Naive thymus-derived CD4-positive, alpha-beta T cell (primary cell): ENCODE measurements around the gene ALG1L2. TPM values are rescaled to one million over a fixed set of nuclear protein-coding genes. Genes with fewer than 3 reads are reported as not detected.
"Not testable (repeated sequence)": the region's sequence is repeated elsewhere in the genome, so short reads cannot be mapped to it uniquely, and the experiment has no call there.

Experiments used
- ATAC-seq: fragments of 150-1000 bp; cut with Tn5 transposase; 2 replicates; pipeline ENCODE4 v1.10.0; 2021; ENCODE audit warnings: mild to moderate bottlenecking, moderate library complexity
- CTCF ChIA-PET: fragments of 350-600 bp; sonication (Branson Sonifier 250); formaldehyde crosslinking; loops from one replicate; lab custom pipeline; 2021; ENCODE audit warnings: antibody characterized with exemption; lab: Charles Lee
- POLR2A ChIA-PET: fragments of 350-600 bp; sonication (Branson Sonifier 250); formaldehyde crosslinking; loops from one replicate; lab custom pipeline; 2021; ENCODE audit warnings: antibody characterized with exemption, inconsistent platforms; lab: Charles Lee
- DNase-seq, 9 donors: peaks; one replicate each; pipeline versions ENCODE4 v3.0.0 to v3.0.0-alpha.2; 2020 to 2022; ENCODE audit warnings: mixed read lengths in 1 of 9
- H3K27ac ChIP-seq: one replicate; pipeline ENCODE4 v1.7.0; 2013; ENCODE audit warnings: mild to moderate bottlenecking, low read depth, low read length, moderate library complexity
- H3K27me3 ChIP-seq, 2 donors: one replicate each; pipeline ENCODE4 v1.7.0; 2013; ENCODE audit warnings: low read length in 2 of 2, mild to moderate bottlenecking in 2 of 2, moderate library complexity in 2 of 2; ENCODE audit not compliant: control insufficient read depth in 2 of 2, insufficient read depth in 2 of 2
- H3K36me3 ChIP-seq, 3 experiments: 1 replicate in 2 of 3; 2 replicates in 1 of 3; pipeline ENCODE4 v1.7.0; 2013; ENCODE audit warnings: low read length in 3 of 3, mild to moderate bottlenecking in 3 of 3, moderate library complexity in 1 of 3; ENCODE audit not compliant: insufficient read depth in 3 of 3, control insufficient read depth in 2 of 3
- H3K4me1 ChIP-seq, 2 donors: one replicate each; pipeline ENCODE4 v1.7.0; 2013; ENCODE audit warnings: low read length in 2 of 2, mild to moderate bottlenecking in 2 of 2, moderate library complexity in 1 of 2; ENCODE audit not compliant: control insufficient read depth in 2 of 2, insufficient read depth in 2 of 2
- H3K4me3 ChIP-seq: 2 replicates; pipeline ENCODE4 v1.7.0; 2013; ENCODE audit warnings: mild to moderate bottlenecking, low read length
- H3K9me3 ChIP-seq, 3 experiments: 1 replicate in 2 of 3; 2 replicates in 1 of 3; pipeline ENCODE4 v1.7.0; 2013; ENCODE audit warnings: low read length in 3 of 3; ENCODE audit not compliant: control insufficient read depth in 2 of 3
- H3K27ac Mint-ChIP-seq, 9 donors: one replicate each; pipeline ENCODE4 v1.8.0; 2020 to 2022; ENCODE audit warnings: mixed read lengths in 9 of 9, mild to moderate bottlenecking in 8 of 9, moderate library complexity in 5 of 9, inconsistent platforms in 2 of 9
- H3K27me3 Mint-ChIP-seq, 5 donors: one replicate each; pipeline ENCODE4 v1.8.0; 2021 to 2022; ENCODE audit warnings: mixed read lengths in 5 of 5, mild to moderate bottlenecking in 1 of 5
- H3K36me3 Mint-ChIP-seq, 5 donors: one replicate each; pipeline ENCODE4 v1.8.0; 2020 to 2022; ENCODE audit warnings: mixed read lengths in 5 of 5, mild to moderate bottlenecking in 3 of 5, inconsistent platforms in 1 of 5
- H3K4me1 Mint-ChIP-seq, 7 donors: one replicate each; pipeline ENCODE4 v1.8.0; 2020 to 2022; ENCODE audit warnings: mixed read lengths in 7 of 7, mild to moderate bottlenecking in 3 of 7, inconsistent platforms in 1 of 7
- H3K4me3 Mint-ChIP-seq, 10 donors: one replicate each; pipeline ENCODE4 v1.8.0; 2020 to 2022; ENCODE audit warnings: mild to moderate bottlenecking in 10 of 10, mixed read lengths in 10 of 10, moderate library complexity in 6 of 10, inconsistent platforms in 2 of 10
- H3K9me3 Mint-ChIP-seq, 11 donors: one replicate each; pipeline ENCODE4 v1.8.0; 2020 to 2022; ENCODE audit warnings: mixed read lengths in 11 of 11, mild to moderate bottlenecking in 4 of 11, inconsistent platforms in 1 of 11, moderate library complexity in 1 of 11
- intact Hi-C, 2 donors: fragments of 100-400 bp; cut with micrococcal nuclease; formaldehyde crosslinking; loops; one replicate each; pipeline ENCODE4 v1.15.1; 2023
- polyA plus RNA-seq, 2 donors: library from polyadenylated mRNA; unstranded; fragments of 300-500 nt; fragmentation: Illumina TruSeq; gene quantifications; one replicate each; pipeline ENCODE4 v1.2.3, GENCODE V29; 2021
- total RNA-seq, 6 experiments: library from RNA in 5 of 6; stranded (reverse) in 5 of 6; gene quantifications; 1 replicate in 5 of 6; 2 replicates in 1 of 6; pipeline ENCODE4 v1.2.3 and lab custom pipeline; 2021 to 2026

Gene ALG1L2
- total and polyA plus RNA-seq, 7 experiments from 2014 or later: 0.90 to 2.0 (median 1.6) TPM; not detected in 3

DNA sequence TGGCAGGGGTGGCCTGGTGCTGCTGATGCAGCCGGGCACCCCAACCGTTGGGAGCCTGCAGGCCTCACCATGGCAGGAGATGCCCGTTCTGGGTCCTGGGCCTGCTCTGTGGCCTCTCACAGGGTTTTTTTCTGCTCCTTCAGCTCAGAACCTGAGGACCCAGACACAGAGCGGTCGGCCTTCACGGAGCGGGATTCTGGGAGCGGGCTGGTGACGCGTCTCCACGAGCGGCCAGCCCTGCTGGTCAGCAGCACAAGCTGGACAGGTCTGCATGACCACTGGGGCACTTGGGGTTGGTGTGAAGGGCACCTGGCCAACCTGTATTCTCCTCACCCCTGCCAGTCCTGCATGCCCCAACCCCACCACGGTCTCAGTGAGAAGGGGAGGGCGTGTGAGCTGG, 10.3 kb downstream of the ALG1L2 start:
- H3K36me3 Mint-ChIP-seq: peaks cover 0 to 1% (median 0%) of the 10 kb centered on the region in 5 donors
- ChIA-PET CTCF (no interaction called here), POLR2A (no interaction called here)
- H3K27me3 Mint-ChIP-seq: no peaks in the 10 kb centered on the region
- no peak overlapping the region for H3K4me3 ChIP-seq
- H3K27ac Mint-ChIP-seq: no peak overlapping the region
- H3K9me3 ChIP-seq: no peaks in the 10 kb centered on the region
- H3K4me3 Mint-ChIP-seq: no peak overlapping the region
- ATAC-seq (no peak), DNase-seq (no peak)
- no peak overlapping the region for H3K27ac ChIP-seq
- H3K9me3 Mint-ChIP-seq: peaks cover 0 to 2% (median 0%) of the 10 kb centered on the region in 11 donors
- H3K4me1 Mint-ChIP-seq: peaks cover 0 to 23% (median 18%) of the 10 kb centered on the region in 7 donors
- peaks cover 0 to 3% of the 10 kb centered on the region in 2 donors for H3K4me1 ChIP-seq
- intact Hi-C loops: loop anchor here in 1 of 2 donors (5.0 kb wide), 1 partner anchor 60 kb away; no protein-coding TSS in a partner anchor
- H3K36me3 ChIP-seq: no peaks in the 10 kb centered on the region
- no peaks in the 10 kb centered on the region for H3K27me3 ChIP-seq

DNA sequence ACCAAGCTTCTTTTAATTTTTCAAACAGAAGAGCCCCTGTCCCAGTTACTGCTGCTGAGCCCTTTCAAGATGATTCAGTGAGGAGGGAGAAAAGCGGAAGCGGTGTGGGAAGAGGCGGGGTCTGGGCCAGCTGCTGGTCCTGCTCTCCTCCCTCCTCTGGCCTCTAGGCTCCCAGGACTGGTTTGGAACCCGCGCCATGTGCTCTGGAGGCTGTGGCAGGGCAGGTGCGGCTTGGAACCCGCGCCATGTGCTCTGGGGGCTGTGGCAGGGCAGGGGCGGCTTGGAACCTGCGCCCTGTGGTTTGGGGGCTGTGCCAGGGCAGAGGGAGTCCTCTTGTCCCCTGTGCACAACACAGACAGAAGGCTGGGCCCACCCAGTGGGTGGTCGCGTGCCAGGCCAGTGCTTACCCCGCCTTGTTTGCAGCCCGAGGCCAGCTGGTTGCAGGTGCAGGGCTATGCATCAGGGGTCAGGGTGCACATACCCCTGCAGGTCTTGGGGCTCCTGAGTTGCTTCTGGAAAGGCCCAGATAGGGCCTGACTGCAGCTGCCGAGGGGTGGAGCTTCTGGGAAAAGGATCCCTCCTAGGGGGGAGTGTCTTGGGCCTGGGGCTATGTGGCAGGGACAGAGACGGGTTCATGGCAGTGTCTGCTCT, 12.2 kb downstream of the ALG1L2 start:
- no peaks in the 10 kb centered on the region for H3K27me3 ChIP-seq
- DNase-seq (peak in 1 of 9 donors; percentile 3), ATAC-seq (no peak)
- ChIA-PET CTCF (interaction anchor here (1.4 kb wide), 1 partner anchor 12 kb away, joined by 3 read pairs; no protein-coding TSS in a partner anchor), POLR2A (no interaction called here)
- Mint-ChIP-seq H3K27me3 (no peaks in the 10 kb centered on the region), H3K4me3 (peak overlapping the region; percentile 54 to 74 (median 64)), H3K36me3 (no peaks in the 10 kb centered on the region), H3K9me3 (no peaks in the 10 kb centered on the region), H3K4me1 (peaks cover 6 to 36% (median 27%) of the 10 kb centered on the region in 7 donors), H3K27ac (peak overlapping the region in 7 of 9 donors; percentile 28 to 86 (median 49))
- H3K4me3 ChIP-seq: no peak overlapping the region
- no peaks in the 10 kb centered on the region for H3K36me3 ChIP-seq
- no peaks in the 10 kb centered on the region for H3K9me3 ChIP-seq
- no peak overlapping the region for H3K27ac ChIP-seq
- H3K4me1 ChIP-seq: peaks cover 0 to 3% of the 10 kb centered on the region in 2 donors
- intact Hi-C loops: loop anchor here in 1 of 2 donors (5.0 kb wide), 1 partner anchor 62 kb away; no protein-coding TSS in a partner anchor

DNA sequence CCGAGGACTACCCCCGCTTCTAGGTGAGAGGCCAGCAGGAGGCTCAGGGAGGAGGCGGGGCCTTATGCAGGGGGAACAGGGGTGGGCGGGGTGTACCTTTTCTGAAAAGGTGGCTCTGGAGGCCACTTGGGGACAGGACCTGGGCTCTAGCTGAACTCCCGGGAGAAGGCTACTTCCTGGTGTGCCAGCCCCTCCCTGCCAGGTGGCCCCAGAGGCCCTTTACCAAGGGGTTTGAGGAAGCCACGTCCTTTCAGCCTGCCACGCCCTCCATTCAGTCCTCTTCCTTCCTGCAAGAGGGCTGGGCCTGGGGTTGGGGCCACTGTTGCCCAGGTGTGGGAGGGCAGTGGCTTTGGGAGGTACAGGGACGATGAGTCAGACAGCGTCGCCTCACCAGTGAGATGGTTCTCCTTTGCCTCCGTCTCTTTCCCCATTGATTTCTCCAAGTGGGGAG, 12.9 kb downstream of the ALG1L2 start:
- CTCF ChIA-PET, H3K4me3 ChIP-seq, POLR2A ChIA-PET, ATAC-seq, H3K4me1 ChIP-seq, H3K27me3 Mint-ChIP-seq, H3K9me3 ChIP-seq, H3K27me3 ChIP-seq, H3K36me3 ChIP-seq, H3K36me3 Mint-ChIP-seq, H3K9me3 Mint-ChIP-seq, H3K27ac ChIP-seq, DNase-seq: not testable (repeated sequence)
- intact Hi-C loops: loop anchor here in 1 of 2 donors (5.0 kb wide), 1 partner anchor 62 kb away; no protein-coding TSS in a partner anchor
- H3K4me3 Mint-ChIP-seq: peak overlapping the region in 9 of 10 donors; percentile 1 to 73 (median 62)
- H3K4me1 Mint-ChIP-seq: peaks cover 6 to 36% (median 27%) of the 10 kb centered on the region in 7 donors
- peak overlapping the region in 3 of 9 donors; percentile 26 to 72 (median 33) for H3K27ac Mint-ChIP-seq

DNA sequence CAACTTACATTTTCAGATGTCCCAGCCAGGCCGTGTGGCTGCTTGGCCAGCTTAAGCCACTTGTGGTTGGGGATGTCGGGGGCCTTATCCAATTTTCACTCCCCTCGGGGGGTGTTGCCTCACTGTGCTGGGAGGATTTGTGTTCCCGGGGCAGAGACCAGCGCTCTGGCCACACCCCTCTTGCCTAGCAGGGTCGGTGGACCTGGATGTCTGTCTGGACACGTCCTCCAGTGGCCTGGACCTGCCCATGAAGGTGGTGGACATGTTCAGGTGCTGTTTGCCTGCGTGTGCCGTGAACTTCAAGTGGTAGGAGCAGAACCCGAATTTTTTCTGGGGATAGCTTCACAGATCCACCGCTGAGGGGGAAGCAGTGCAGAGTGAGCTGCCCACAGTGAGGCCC, 14.2 kb downstream of the ALG1L2 start:
- H3K4me3 ChIP-seq, H3K27me3 Mint-ChIP-seq, H3K36me3 Mint-ChIP-seq, H3K9me3 ChIP-seq, H3K4me1 ChIP-seq, ATAC-seq, CTCF ChIA-PET, H3K36me3 ChIP-seq, H3K27me3 ChIP-seq, POLR2A ChIA-PET, DNase-seq, H3K27ac ChIP-seq, H3K9me3 Mint-ChIP-seq: not testable (repeated sequence)
- peak overlapping the region in 1 of 9 donors; percentile 29 for H3K27ac Mint-ChIP-seq
- peak overlapping the region in 1 of 10 donors; percentile 20 for H3K4me3 Mint-ChIP-seq
- peaks cover 6 to 36% (median 27%) of the 10 kb centered on the region in 7 donors for H3K4me1 Mint-ChIP-seq
- intact Hi-C loops: loop anchor here in 1 of 2 donors (5.0 kb wide), 1 partner anchor 469 kb away; no protein-coding TSS in a partner anchor

DNA sequence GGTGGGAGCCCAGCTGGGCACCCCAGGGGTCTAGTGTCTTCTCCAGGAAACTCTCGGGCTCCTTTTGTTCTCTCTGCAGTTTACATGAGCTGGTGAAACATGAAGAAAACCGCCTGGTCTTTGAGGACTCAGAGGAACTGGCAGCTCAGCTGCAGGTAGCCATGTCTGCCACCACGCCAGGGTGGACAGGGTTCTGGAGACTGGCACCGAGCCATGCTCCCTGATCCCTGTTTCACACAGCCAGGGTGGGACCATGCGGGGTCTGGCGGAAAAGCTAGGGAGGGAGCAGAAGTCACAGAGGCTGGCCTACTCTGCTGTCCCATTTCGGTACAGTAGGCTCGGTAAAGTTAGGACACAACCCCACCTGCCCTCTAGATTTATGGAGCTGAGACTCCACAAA, 15.5 kb downstream of the ALG1L2 start:
- CTCF ChIA-PET, H3K36me3 ChIP-seq, H3K4me1 ChIP-seq, H3K36me3 Mint-ChIP-seq, ATAC-seq, POLR2A ChIA-PET, H3K27ac ChIP-seq, H3K9me3 ChIP-seq, DNase-seq, H3K27me3 ChIP-seq, H3K4me3 Mint-ChIP-seq, H3K27me3 Mint-ChIP-seq, H3K4me3 ChIP-seq, H3K9me3 Mint-ChIP-seq, H3K27ac Mint-ChIP-seq: not testable (repeated sequence)
- peaks cover 6 to 36% (median 27%) of the 10 kb centered on the region in 7 donors for H3K4me1 Mint-ChIP-seq
- intact Hi-C loops: loop anchor here in 1 of 2 donors (5.0 kb wide), 1 partner anchor 470 kb away; no protein-coding TSS in a partner anchor

DNA sequence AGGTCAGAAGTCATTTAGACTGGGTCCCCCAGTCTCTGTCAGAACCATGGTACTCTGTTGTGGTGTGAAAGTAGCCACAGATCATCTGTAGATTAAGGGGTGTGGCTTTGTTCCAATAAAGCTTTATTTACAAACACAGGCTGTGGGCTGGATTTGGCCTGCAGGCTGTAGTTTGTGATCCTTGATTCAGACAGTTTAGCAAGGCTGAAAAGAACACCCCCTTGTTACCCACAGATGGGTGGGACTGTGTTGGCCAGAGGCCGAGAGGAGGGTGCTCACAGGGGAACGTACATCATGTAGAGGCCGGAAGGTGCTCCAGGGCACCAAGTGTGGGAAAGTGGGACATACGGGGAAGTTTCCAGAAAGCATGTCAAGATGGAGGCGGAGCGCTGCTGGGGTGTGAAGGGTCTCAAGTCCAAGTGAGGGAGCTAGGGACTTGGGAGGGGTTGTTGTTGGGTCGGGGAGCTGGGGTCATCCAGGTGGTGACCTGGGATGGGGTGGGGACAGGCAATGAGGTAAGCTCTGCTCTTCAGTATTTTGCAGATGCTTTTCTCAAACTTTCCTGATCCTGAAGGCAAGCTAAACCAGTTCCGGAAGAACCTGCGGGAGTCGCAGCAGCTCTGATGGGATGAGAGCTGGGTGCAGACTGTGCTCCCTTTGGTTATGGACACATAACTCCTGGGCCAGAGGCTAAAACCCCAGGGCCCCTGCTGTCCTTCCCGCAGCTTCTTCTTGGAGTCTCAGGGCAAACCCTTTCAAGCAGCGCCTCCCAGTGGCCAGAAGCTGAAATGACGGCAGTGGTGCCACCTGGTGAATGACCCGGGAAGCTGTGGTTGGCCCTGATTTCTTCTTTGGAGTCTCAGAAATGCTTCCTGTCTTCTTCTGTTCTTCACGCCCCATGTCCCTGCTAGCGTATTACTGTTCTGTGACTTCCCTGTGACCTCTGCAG, 16.3 kb downstream of the ALG1L2 start:
- H3K27me3 ChIP-seq, H3K9me3 ChIP-seq, H3K4me3 ChIP-seq, H3K36me3 ChIP-seq, H3K9me3 Mint-ChIP-seq, H3K27ac ChIP-seq, ATAC-seq, POLR2A ChIA-PET, H3K4me3 Mint-ChIP-seq, H3K4me1 ChIP-seq, CTCF ChIA-PET, H3K27me3 Mint-ChIP-seq, H3K36me3 Mint-ChIP-seq: not testable (repeated sequence)
- H3K4me1 Mint-ChIP-seq: peaks cover 6 to 36% (median 26%) of the 10 kb centered on the region in 7 donors
- peak in 7 of 9 donors; percentile 34 to 69 (median 49) for DNase-seq
- intact Hi-C loops: loop anchor here in 1 of 2 donors (5.0 kb wide), 1 partner anchor 471 kb away; no protein-coding TSS in a partner anchor
- peak overlapping the region in 1 of 9 donors; percentile 27 for H3K27ac Mint-ChIP-seq
